ENCODE results near the gene CHEK2. TPM values are rescaled to one million over a fixed set of nuclear protein-coding genes. Genes with fewer than 3 reads are reported as not detected.

CHEK2 gene
- total RNA-seq, 1 experiment from 2014 or later: 22.9 TPM

Other genes with a start within 250 kb of the CHEK2 start
- gene TTC28, start 62.0 kb downstream of the CHEK2 start, total RNA-seq (2014; rRNA removed; shearing (Covaris generic)): under 0.01 and 0.23 TPM in 2 replicates
- 17.6 and 22.4 TPM in 2 replicates for gene HSCB, start 219 bp upstream of the CHEK2 start, total RNA-seq (2014; rRNA removed; shearing (Covaris generic))
- 16.0 and 17.2 TPM in 2 replicates for gene CCDC117, start 30.9 kb upstream of the CHEK2 start, total RNA-seq (2014; rRNA removed; shearing (Covaris generic))
- 122 and 124 TPM in 2 replicates for gene XBP1, start 58.7 kb upstream of the CHEK2 start, total RNA-seq (2014; rRNA removed; shearing (Covaris generic))
- gene ZNRF3, start 141.8 kb upstream of the CHEK2 start, total RNA-seq (2014; rRNA removed; shearing (Covaris generic)): 1.8 and 2.6 TPM in 2 replicates